ENCODE measurements around the gene XAGE2.

XAGE2 gene

DNA sequence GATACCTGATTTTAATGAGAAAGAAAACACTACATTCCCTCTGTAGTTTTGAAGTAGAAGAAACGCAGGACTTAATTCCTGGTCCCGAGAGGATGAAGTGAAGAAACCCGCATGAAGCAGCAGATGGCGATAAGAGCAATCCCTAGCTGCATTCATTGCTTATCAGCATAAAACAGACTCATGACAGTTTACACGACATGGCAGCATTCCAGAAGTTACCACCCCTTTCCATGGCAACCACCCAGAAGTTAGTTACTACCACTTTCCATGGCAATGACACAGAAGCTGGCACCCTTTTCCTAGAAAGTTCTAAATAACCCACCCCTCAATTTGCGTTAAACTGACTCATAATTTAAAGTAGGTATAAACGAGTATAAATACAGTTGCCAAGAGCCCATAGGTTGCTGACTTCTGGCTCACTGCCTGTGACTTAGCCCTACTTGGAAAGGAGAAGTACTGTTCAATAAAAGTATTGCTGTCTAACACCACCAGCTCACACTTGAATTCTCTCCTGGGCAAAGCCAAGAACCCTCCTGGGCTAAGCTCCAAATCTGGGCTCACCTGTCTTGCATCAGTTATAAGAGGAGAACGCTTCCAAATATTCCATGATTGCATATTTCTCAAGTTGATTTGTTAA lies 5.5 kb upstream of the XAGE2 start:
- Histone ChIP-seq H3K27ac (ENCODE audit: low read length, poor library complexity, severe bottlenecking) (no peak overlapping the region), H2AK5ac (ENCODE audit: low read length, severe bottlenecking) (no peak overlapping the region), H3K27me3 (ENCODE audit: control insufficient read depth in 1 of 2, insufficient read depth in 1 of 2, low read length in 2 of 2) (peaks cover 0 to 54% of the 10 kb centered on the region in 2 experiments), H2AFZ (ENCODE audit: low read depth, low read length) (no peak overlapping the region), H2BK5ac (ENCODE audit: low read depth, low read length, poor library complexity, severe bottlenecking) (no peak overlapping the region), H3K4me2 (ENCODE audit: low read length, poor library complexity, severe bottlenecking) (no peak overlapping the region), H3K36me3 (ENCODE audit: control insufficient read depth in 1 of 2, insufficient read depth in 2 of 2, low read depth in 1 of 2, low read length in 2 of 2) (no peaks in the 10 kb centered on the region), H3K79me1 (replicated peaks; ENCODE audit: low read length, poor library complexity, severe bottlenecking) (no peaks in the 10 kb centered on the region), H3K4ac (ENCODE audit: low read depth in 1 of 2, low read length in 2 of 2) (no peak overlapping the region), H3K4me1 (ENCODE audit: control insufficient read depth, insufficient read depth, low read depth, low read length) (no peaks in the 10 kb centered on the region), H4K8ac (ENCODE audit: low read length) (no peak overlapping the region), H2BK12ac (ENCODE audit: low read length in 2 of 2) (no peak overlapping the region), H3K9me3 (ENCODE audit: control insufficient read depth, low read length) (no peaks in the 10 kb centered on the region), H2BK15ac (ENCODE audit: low read depth, poor library complexity, severe bottlenecking) (no peak overlapping the region), H4K91ac (ENCODE audit: low read length) (no peak overlapping the region), H3K4me3 (ENCODE audit: insufficient read depth in 1 of 2, low read depth in 1 of 2, low read length in 2 of 2) (no peak overlapping the region), H3K18ac (ENCODE audit: low read depth in 1 of 2, low read length in 2 of 2) (no peak overlapping the region), H2BK120ac (ENCODE audit: low read depth, low read length) (no peak overlapping the region), H3K14ac (ENCODE audit: low read length in 2 of 2) (no peak overlapping the region), H3K9ac (ENCODE audit: low read length) (no peak overlapping the region), H3K23ac (ENCODE audit: low read length in 2 of 2) (no peak overlapping the region)
- 24% methylated on average over 5 of the region's 8 CpGs for WGBS
- DNase-seq = no peak

DNA sequence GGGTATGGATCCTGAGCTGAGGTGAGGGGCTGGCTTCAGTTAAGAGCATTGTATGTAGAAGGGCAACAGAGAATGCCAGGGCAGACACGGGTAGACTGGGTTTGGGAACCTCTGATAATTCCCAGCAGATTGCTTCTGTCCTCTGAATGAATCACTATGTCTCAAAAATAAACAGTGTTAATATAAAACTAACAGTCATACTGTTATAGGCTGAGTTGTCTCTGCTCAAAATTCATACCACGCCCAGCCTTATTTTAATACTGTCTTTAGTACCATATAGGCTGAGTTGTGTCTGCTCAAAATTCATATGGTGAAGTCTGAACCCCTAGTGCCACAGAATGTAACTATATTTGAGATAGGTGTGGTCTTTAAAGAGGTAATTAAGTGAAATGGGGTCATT lies 10.0 kb downstream of the XAGE2 start:
- Histone ChIP-seq H2BK12ac (ENCODE audit: low read length in 2 of 2) (no peak overlapping the region), H3K4me3 (ENCODE audit: insufficient read depth in 1 of 2, low read depth in 1 of 2, low read length in 2 of 2) (no peak overlapping the region), H3K79me1 (replicated peaks; ENCODE audit: low read length, poor library complexity, severe bottlenecking) (no peaks in the 10 kb centered on the region), H3K23ac (ENCODE audit: low read length in 2 of 2) (no peak overlapping the region), H4K8ac (ENCODE audit: low read length) (no peak overlapping the region), H3K36me3 (ENCODE audit: control insufficient read depth in 1 of 2, insufficient read depth in 2 of 2, low read depth in 1 of 2, low read length in 2 of 2) (no peaks in the 10 kb centered on the region), H3K4me1 (ENCODE audit: control insufficient read depth, insufficient read depth, low read depth, low read length) (no peaks in the 10 kb centered on the region), H3K4me2 (ENCODE audit: low read length, poor library complexity, severe bottlenecking) (no peak overlapping the region), H3K14ac (ENCODE audit: low read length in 2 of 2) (no peak overlapping the region), H3K9me3 (ENCODE audit: control insufficient read depth, low read length) (no peaks in the 10 kb centered on the region), H2BK120ac (ENCODE audit: low read depth, low read length) (no peak overlapping the region), H4K91ac (ENCODE audit: low read length) (no peak overlapping the region), H3K4ac (ENCODE audit: low read depth in 1 of 2, low read length in 2 of 2) (no peak overlapping the region), H3K27ac (ENCODE audit: low read length, poor library complexity, severe bottlenecking) (no peak overlapping the region), H3K27me3 (ENCODE audit: control insufficient read depth in 1 of 2, insufficient read depth in 1 of 2, low read length in 2 of 2) (peaks cover 0 to 49% of the 10 kb centered on the region in 2 experiments), H2AFZ (ENCODE audit: low read depth, low read length) (no peak overlapping the region), H3K18ac (ENCODE audit: low read depth in 1 of 2, low read length in 2 of 2) (no peak overlapping the region), H2BK5ac (ENCODE audit: low read depth, low read length, poor library complexity, severe bottlenecking) (no peak overlapping the region), H3K9ac (ENCODE audit: low read length) (no peak overlapping the region), H2BK15ac (ENCODE audit: low read depth, poor library complexity, severe bottlenecking) (no peak overlapping the region), H2AK5ac (ENCODE audit: low read length, severe bottlenecking) (no peak overlapping the region)
- no CpG with 5 or more reads among the region's 2 CpGs for WGBS
- no peak for DNase-seq

DNA sequence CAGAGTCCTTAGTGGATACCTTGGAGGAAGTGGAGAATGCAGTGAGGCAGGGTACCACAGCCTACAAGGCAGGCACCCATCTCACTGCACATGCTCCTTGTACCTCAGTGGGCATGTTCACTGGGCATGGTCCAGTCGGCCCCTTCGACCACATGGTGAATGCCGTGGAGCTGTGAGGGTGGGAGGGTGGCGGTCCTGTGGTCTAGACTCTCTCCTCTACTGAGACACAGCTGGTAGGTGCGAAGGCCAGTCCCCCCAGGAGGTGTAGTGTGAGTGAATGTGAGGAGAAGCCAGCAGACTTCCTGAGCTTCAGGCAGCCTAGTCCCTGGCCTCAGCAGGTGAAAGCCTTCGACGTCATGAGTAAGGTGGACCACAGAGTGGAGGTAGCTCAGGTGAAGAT lies 12.2 kb downstream of the XAGE2 start:
- no peak overlapping the region for H2BK15ac ChIP-seq (ENCODE audit: low read depth, poor library complexity, severe bottlenecking)
- 88% methylated on average over 7 of the region's 7 CpGs for WGBS
- no peak overlapping the region for H3K9ac ChIP-seq (ENCODE audit: low read length)
- no peak overlapping the region for H4K91ac ChIP-seq (ENCODE audit: low read length)
- H3K18ac ChIP-seq (ENCODE audit: low read depth in 1 of 2, low read length in 2 of 2) = no peak overlapping the region
- H3K9me3 ChIP-seq (ENCODE audit: control insufficient read depth, low read length) = no peaks in the 10 kb centered on the region
- no peak overlapping the region for H3K23ac ChIP-seq (ENCODE audit: low read length in 2 of 2)
- no peak for DNase-seq
- no peak overlapping the region for H2AFZ ChIP-seq (ENCODE audit: low read depth, low read length)
- H3K27ac ChIP-seq (ENCODE audit: low read length, poor library complexity, severe bottlenecking) = no peak overlapping the region
- no peak overlapping the region for H2BK5ac ChIP-seq (ENCODE audit: low read depth, low read length, poor library complexity, severe bottlenecking)
- H3K4me1 ChIP-seq (ENCODE audit: control insufficient read depth, insufficient read depth, low read depth, low read length) = no peaks in the 10 kb centered on the region
- peaks cover 0 to 37% of the 10 kb centered on the region in 2 experiments for H3K27me3 ChIP-seq (ENCODE audit: control insufficient read depth in 1 of 2, insufficient read depth in 1 of 2, low read length in 2 of 2)
- H2AK5ac ChIP-seq (ENCODE audit: low read length, severe bottlenecking) = no peak overlapping the region
- no peak overlapping the region for H2BK120ac ChIP-seq (ENCODE audit: low read depth, low read length)
- no peaks in the 10 kb centered on the region for H3K36me3 ChIP-seq (ENCODE audit: control insufficient read depth in 1 of 2, insufficient read depth in 2 of 2, low read depth in 1 of 2, low read length in 2 of 2)
- H3K4ac ChIP-seq (ENCODE audit: low read depth in 1 of 2, low read length in 2 of 2) = no peak overlapping the region
- no peak overlapping the region for H3K4me3 ChIP-seq (ENCODE audit: insufficient read depth in 1 of 2, low read depth in 1 of 2, low read length in 2 of 2)
- H3K14ac ChIP-seq (ENCODE audit: low read length in 2 of 2) = no peak overlapping the region
- H2BK12ac ChIP-seq (ENCODE audit: low read length in 2 of 2) = no peak overlapping the region
- no peak overlapping the region for H3K4me2 ChIP-seq (ENCODE audit: low read length, poor library complexity, severe bottlenecking)
- no peaks in the 10 kb centered on the region for H3K79me1 ChIP-seq (replicated peaks; ENCODE audit: low read length, poor library complexity, severe bottlenecking)
- H4K8ac ChIP-seq (ENCODE audit: low read length) = no peak overlapping the region

DNA sequence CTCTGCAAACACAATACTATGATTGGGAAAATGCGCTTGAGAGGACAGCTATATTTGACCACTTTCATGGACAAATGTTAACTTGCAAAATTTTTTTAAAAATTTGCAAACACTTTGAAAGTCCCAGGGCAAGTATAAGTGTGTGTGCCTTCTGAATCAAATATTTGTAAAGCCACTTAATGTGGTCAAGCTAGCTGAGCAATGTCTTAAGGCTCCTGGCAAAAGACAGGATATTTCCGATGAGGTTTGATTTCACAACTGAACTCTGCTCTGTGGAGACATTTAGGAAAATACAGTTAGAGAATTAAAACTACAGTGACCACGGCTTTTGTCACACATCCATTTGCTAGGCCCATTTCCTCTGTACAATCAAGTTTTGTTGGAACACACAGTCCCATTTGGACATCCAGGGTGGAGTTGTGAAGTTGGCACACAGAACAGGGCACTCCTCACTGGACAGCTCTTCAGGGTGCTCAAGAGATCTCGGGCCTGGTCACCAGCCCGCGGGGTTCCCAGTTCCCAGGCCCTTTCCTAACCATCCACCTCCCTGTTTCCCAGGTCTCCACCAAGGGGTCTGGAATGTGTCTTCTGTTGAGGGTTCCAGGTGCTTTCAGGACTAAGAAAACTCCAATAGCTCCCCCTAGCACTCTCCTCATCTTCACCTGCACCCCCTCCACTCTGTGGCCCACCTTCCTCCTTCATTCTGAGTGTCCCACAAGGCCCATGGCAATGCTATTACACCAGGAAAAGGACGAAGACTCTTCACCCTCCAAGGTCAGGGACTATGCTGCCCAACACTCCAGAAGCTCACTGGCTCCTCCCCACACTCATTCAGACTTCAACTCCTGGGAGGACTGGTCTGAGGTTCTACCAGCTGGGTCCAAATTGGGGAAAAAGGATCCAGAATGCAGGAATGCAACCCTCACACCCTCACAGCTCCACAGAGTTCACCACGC lies 41.9 kb downstream of the XAGE2 start:
- Histone ChIP-seq H3K4me3 (ENCODE audit: insufficient read depth in 1 of 2, low read depth in 1 of 2, low read length in 2 of 2) (no peak overlapping the region), H3K9me3 (ENCODE audit: control insufficient read depth, low read length) (peaks cover 2% of the 10 kb centered on the region), H2BK120ac (ENCODE audit: low read depth, low read length) (no peak overlapping the region), H3K4me2 (ENCODE audit: low read length, poor library complexity, severe bottlenecking) (no peak overlapping the region), H3K4ac (ENCODE audit: low read depth in 1 of 2, low read length in 2 of 2) (no peak overlapping the region), H3K27me3 (ENCODE audit: control insufficient read depth in 1 of 2, insufficient read depth in 1 of 2, low read length in 2 of 2) (peaks cover 0 to 31% of the 10 kb centered on the region in 2 experiments), H3K9ac (ENCODE audit: low read length) (no peak overlapping the region), H3K36me3 (ENCODE audit: control insufficient read depth in 1 of 2, insufficient read depth in 2 of 2, low read depth in 1 of 2, low read length in 2 of 2) (no peaks in the 10 kb centered on the region), H3K18ac (ENCODE audit: low read depth in 1 of 2, low read length in 2 of 2) (no peak overlapping the region), H3K23ac (ENCODE audit: low read length in 2 of 2) (no peak overlapping the region), H2BK15ac (ENCODE audit: low read depth, poor library complexity, severe bottlenecking) (no peak overlapping the region), H4K91ac (ENCODE audit: low read length) (no peak overlapping the region), H4K8ac (ENCODE audit: low read length) (no peak overlapping the region), H3K27ac (ENCODE audit: low read length, poor library complexity, severe bottlenecking) (no peak overlapping the region), H3K14ac (ENCODE audit: low read length in 2 of 2) (no peak overlapping the region), H2BK12ac (ENCODE audit: low read length in 2 of 2) (no peak overlapping the region), H2AFZ (ENCODE audit: low read depth, low read length) (no peak overlapping the region), H3K79me1 (replicated peaks; ENCODE audit: low read length, poor library complexity, severe bottlenecking) (no peaks in the 10 kb centered on the region), H2BK5ac (ENCODE audit: low read depth, low read length, poor library complexity, severe bottlenecking) (no peak overlapping the region), H2AK5ac (ENCODE audit: low read length, severe bottlenecking) (no peak overlapping the region), H3K4me1 (ENCODE audit: control insufficient read depth, insufficient read depth, low read depth, low read length) (no peaks in the 10 kb centered on the region)
- 49% methylated on average over 4 of the region's 8 CpGs for WGBS
- DNase-seq = no peak

All from mesenchymal stem cell (in vitro differentiated cells and primary cell).